ENCODE results near the gene HRH1. TPM values are rescaled to one million over a fixed set of nuclear protein-coding genes. Genes with fewer than 3 reads are reported as not detected.
"Not testable (repeated sequence)": the region's sequence is repeated elsewhere in the genome, so short reads cannot be mapped to it uniquely, and the experiment has no call there.

The HRH1 gene
- total RNA-seq, 4 donors from 2014 or later = 4.1 to 8.8 (median 4.4) TPM

GRCh38 chr3:11172096-11172690 is 17.9 kb downstream of the HRH1 start:
- Histone ChIP-seq H3K4me3 (no peak overlapping the region), H3K27me3 (no peaks in the 10 kb centered on the region), H3K27ac (peak overlapping the region in 1 of 4 donors; percentile 39), H3K36me3 (no peaks in the 10 kb centered on the region), H3K4me1 (peaks cover 0 to 9% (median 8%) of the 10 kb centered on the region in 3 donors), H3K9me3 (no peaks in the 10 kb centered on the region)
- TF ChIP-seq POLR2A (IDR thresholded peaks at IDR 0.05) = no peak
- no peak for TF ChIP-seq CTCF (IDR thresholded peaks at IDR 0.05)
- 49 to 58% methylated on average over 4 of the region's 4 CpGs for WGBS, 2 donors
- intact Hi-C loops (cut with DNase I) = no loop called here
- DNase-seq = no peak

- DNase-seq = no peak
- no peaks in the 10 kb centered on the region for H3K36me3 ChIP-seq
- H3K27me3 ChIP-seq = no peaks in the 10 kb centered on the region
- intact Hi-C loops (cut with DNase I) = no loop called here
- WGBS, 2 donors = 81 to 84% methylated on average over 2 to 4 of the region's 4 CpGs
- H3K27ac ChIP-seq = no peak overlapping the region
- TF ChIP-seq POLR2A (IDR thresholded peaks at IDR 0.05) = no peak
- TF ChIP-seq CTCF (IDR thresholded peaks at IDR 0.05) = no peak
- H3K4me1 ChIP-seq = peaks cover 0 to 9% (median 8%) of the 10 kb centered on the region in 3 donors
- no peak overlapping the region for H3K4me3 ChIP-seq
- H3K9me3 ChIP-seq = no peaks in the 10 kb centered on the region
Observed at GRCh38 chr3:11173828-11174465, 19.7 kb downstream of the HRH1 start.

GRCh38 chr3:11178421-11178820 is 24.1 kb downstream of the HRH1 start:
- intact Hi-C loops (cut with DNase I) = no loop called here
- 90 to 92% methylated on average over 8 of the region's 8 CpGs for WGBS, 2 donors
- Histone ChIP-seq H3K4me3 (no peak overlapping the region), H3K4me1 (peaks cover 0 to 5% (median 2%) of the 10 kb centered on the region in 3 donors), H3K27ac (no peak overlapping the region), H3K27me3 (no peaks in the 10 kb centered on the region), H3K9me3 (no peaks in the 10 kb centered on the region), H3K36me3 (no peaks in the 10 kb centered on the region)
- no peak for DNase-seq
- TF ChIP-seq POLR2A (IDR thresholded peaks at IDR 0.05) (no peak), CTCF (IDR thresholded peaks at IDR 0.05) (no peak)

- H3K9me3 ChIP-seq; H3K36me3 ChIP-seq; H3K27me3 ChIP-seq; intact Hi-C loops (cut with DNase I); H3K4me3 ChIP-seq; DNase-seq: not testable (repeated sequence)
- peak overlapping the region in 3 of 4 donors; percentile 23 to 82 (median 69) for H3K27ac ChIP-seq
- WGBS, 2 donors = 70 to 79% methylated on average over 8 to 15 of the region's 15 CpGs
- peaks cover 11 to 62% (median 41%) of the 10 kb centered on the region in 3 donors for H3K4me1 ChIP-seq
Observed at GRCh38 chr3:11184328-11184969, 30.2 kb downstream of the HRH1 start.

GRCh38 chr3:11185144-11185543 is 30.9 kb downstream of the HRH1 start:
- Histone ChIP-seq H3K27me3 (no peaks in the 10 kb centered on the region), H3K27ac (peak overlapping the region; percentile 40 to 82 (median 80)), H3K4me3 (peak overlapping the region in 1 of 4 donors; percentile 44), H3K36me3 (no peaks in the 10 kb centered on the region), H3K4me1 (peaks cover 11 to 63% (median 41%) of the 10 kb centered on the region in 3 donors), H3K9me3 (no peaks in the 10 kb centered on the region)
- WGBS, 2 donors = 72 to 79% methylated on average over 3 of the region's 3 CpGs
- no peak for TF ChIP-seq CTCF (IDR thresholded peaks at IDR 0.05)
- TF ChIP-seq POLR2A (IDR thresholded peaks at IDR 0.05) = no peak
- no peak for DNase-seq
- intact Hi-C loops (cut with DNase I) = no loop called here

All from esophagus squamous epithelium (tissue), 5 donors.